Hematopoietic multipotent progenitor cell (in vitro differentiated cells): ENCODE data around the gene RASGRP2. TPM values are rescaled to one million over a fixed set of nuclear protein-coding genes. Genes with fewer than 3 reads are reported as not detected.
A peak's percentile ranks its signal among the peaks of the same experiment; 100 is the strongest.

ENCODE experiments used
- DNase-seq, 3 donors: peaks; one replicate each; pipeline ENCODE4 v3.0.0-alpha.2; 2011 to 2015; ENCODE audit warnings: low read depth in 2 of 3, low spot score in 2 of 3
- total RNA-seq: library from RNA; depleted of rRNA; stranded (reverse); fragments of >200 nt; gene quantifications from one replicate; pipeline ENCODE4 v1.2.3, GENCODE V29; 2012

RASGRP2 gene
- total RNA-seq, 1 donor: 204 TPM

- peak in 1 of 3 donors; percentile 39 for DNase-seq
Measured at GRCh38 chr11:64772303-64773018, 28.5 kb upstream of the RASGRP2 start.

DNA sequence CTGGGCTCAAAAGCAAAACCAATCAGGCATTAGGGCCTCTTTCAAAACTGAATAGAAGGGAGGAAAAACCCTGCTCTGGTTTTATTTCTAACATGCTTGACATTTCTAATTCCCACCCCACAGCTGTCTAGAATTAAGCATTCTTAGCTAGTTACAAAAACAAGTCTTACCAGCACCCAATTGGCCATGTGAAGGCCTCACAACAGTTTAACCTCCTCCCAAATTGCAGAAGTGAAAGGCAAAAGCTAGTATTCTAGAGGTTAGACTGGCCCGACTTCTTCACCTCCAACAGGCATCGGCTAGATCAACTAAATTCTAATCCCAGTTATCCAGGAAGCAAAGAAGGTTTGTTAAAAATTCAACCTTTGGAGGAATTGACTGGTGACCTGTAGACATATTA, 27.9 kb upstream of the RASGRP2 start:
- DNase-seq: no peak

- no peak for DNase-seq
Measured at GRCh38 chr11:64770120-64770519, 26.2 kb upstream of the RASGRP2 start.

DNA sequence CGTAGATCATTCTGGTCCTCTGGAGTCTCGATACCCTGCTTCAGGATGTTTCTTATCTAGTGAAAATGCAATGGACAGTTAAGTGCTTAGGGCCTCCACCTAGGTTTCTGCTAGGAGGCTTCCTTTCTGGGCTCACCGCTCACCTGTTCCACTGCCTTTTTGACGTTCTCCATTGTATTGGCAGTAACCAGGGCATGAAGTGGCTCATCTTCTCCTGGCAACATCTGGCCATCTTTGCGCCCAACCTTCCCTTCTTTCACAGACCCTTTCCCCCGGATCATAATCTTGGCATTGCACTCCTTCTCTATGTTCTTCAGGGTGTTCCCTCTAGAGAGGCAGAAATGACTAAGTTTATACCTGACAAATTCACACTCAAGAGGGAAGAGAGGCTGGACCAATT, 25.3 kb upstream of the RASGRP2 start:
- DNase-seq: no peak

DNA sequence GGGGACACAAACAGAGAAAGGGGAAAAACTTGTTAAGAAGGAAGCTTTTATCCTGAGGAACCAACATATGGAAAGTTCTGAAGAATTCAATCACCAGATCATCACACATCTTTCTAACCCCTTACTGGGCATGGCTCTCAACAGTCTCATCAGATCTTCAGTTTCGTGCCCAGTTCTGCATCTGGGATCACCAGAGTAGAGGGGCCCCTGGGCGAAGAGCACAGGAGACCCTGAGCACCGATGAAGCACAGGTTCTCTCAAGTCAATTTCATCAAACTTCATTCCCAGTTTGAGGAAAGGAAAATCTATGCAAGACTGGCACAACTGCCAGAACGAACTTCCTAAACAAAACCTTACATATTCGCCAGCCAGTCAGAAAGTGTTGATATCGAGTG, 24.4 kb upstream of the RASGRP2 start:
- DNase-seq: no peak

- peak; percentile 69 to 86 (median 70) for DNase-seq
Measured at GRCh38 chr11:64767344-64768299, 23.7 kb upstream of the RASGRP2 start.

- no peak for DNase-seq
Measured at GRCh38 chr11:64766881-64767280, 22.9 kb upstream of the RASGRP2 start.

GRCh38 chr11:64765851-64766665, 22.1 kb upstream of the RASGRP2 start:
- DNase-seq: no peak

GRCh38 chr11:64765291-64765850, 21.4 kb upstream of the RASGRP2 start:
- no peak for DNase-seq

DNA sequence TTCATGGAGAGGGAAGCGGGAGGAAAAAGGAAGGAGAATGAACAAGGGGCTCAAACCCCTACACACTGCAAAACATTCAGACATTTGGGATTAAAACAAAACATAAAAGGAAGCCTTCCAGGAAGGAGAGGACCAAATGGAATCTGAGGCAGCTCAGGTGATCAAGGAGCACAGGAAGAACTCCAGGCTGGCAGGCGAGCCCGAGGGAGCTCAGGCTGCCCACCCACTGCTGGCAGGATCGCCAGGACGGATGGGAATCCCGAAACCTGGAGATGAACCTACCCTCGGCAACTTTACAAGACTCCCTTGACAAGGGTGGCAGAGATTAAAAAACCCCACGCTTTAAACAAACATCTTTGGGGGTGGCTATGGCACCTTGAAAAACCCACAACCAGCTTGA, 20.8 kb upstream of the RASGRP2 start:
- no peak for DNase-seq

- peak in 2 of 3 donors; percentile 81 to 96 for DNase-seq
Measured at GRCh38 chr11:64764040-64764611, 20.2 kb upstream of the RASGRP2 start.

DNA sequence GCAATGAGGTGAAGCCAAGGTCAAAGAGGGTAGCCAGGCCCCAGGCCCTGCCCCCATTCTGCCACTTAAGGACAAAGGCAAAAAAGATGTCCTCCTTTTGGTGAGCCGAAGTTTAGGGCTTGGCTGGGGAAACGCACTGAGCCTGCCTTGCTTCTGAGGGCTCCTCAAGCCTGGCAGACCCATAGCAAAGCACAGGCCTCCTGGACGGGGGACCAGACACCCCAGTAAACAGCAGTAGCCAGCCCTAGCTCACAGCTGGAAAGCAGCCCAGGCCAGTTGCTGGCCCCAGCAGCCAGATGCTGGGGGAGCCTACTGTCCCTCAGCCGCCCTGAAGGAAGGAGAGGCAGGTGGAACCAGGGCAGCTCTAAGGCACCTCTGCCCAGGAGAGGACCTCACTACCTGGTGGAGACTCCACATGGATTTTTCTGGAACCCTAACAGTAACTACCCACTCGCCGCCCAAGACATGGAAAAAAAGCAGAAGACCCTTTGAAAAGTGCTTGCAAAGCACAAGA, 19.6 kb upstream of the RASGRP2 start:
- DNase-seq: no peak

DNA sequence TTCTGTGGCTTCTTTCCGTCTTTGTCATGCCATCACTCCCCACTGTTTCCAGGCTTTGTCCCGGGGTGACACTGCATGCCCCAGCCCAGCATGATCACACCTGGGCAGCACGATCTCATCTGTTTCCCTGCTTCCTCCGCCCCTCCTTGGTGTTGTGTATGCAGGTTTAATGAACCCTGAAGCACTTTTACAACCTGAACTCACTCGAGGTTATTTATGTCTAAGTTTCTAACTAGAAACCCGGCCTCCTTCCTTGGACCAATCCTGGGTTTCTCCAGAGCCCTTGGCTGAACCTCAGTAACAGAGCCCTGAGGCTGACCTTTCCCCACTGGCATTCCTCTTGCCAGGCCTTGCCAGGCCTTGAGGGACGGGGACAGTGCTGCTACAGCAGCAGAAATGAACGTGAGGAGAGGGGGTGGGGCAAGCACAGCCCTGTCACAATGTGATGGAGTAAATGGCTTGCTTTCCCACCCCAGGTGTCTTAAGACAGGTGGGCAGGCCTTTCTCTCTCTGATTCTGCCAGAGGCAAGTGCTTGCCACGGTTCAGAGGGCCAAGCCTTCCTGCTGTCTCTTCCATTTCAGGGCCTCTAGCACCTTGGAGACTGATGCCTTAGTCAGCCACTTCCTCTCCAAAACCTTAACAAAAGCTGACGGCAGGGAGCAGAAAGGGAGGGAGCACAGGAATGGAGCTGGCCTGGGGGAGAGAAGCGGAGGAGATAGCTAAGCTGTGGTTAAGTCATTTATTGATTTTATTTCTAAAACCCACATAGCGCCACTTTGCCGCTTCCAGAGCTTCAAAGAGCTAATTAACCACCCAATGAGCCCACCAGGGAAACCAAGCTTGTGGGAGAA, 19.0 kb upstream of the RASGRP2 start:
- DNase-seq: peak in 1 of 3 donors; percentile 23

- DNase-seq: peak in 1 of 3 donors; percentile 26
Measured at GRCh38 chr11:64762277-64762673, 18.3 kb upstream of the RASGRP2 start.

- DNase-seq: no peak
Measured at GRCh38 chr11:64760759-64761420, 16.9 kb upstream of the RASGRP2 start.

DNA sequence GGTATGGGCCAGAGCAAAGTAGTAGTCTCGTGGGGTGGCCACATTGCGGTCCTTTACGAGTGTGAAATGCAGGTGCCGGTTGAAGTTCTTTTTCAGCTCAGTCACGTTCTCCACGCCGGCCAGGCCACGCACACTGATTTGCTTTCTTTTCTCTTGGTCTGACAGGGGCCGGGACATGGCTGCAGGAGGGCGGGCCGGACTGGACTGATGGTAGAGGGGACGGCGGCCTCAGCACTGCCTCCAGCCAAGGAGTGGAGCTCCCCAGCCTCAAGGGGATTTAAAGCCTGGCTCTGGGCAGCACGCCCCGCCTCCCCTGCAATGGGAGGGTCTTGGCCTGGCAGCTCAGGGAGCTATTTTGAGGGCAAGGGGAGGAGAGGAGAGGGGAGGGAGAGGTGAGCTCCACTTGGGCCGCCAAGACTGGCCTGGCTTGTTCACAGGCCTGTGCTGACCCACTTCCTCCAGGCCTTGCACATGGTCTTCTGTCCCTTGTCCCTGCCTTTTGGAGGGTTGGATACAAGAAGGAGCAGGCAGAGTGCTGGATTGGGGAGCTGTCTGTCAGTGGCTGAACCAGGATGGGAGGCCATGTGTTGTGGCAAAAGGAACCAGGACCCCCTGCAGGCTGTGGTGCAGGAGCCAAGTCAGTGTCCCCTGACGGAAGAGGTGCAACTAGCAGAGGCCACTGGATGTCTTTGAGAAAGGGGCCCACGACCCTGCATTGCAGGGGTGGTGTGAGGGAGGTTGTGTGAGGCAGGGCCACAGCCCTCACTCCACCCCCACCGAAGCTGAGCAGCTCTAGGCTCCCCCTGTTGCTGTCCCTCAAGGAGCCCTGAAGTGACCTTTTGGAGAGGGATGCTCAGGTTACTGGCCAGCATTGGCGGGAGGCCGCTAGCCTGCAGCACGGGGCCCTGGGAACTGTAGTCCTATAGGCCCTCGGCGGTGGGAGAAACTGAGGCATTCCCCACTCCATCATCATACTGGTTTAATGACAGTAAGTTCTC, 16.1 kb upstream of the RASGRP2 start, which contains the start of gene PYGM:
Gene PYGM, minus strand, starts transcription at position 253 of the 998 bp plus-strand sequence. Its CDS starts 76 bp downstream, at position 177.
- DNase-seq: no peak

DNA sequence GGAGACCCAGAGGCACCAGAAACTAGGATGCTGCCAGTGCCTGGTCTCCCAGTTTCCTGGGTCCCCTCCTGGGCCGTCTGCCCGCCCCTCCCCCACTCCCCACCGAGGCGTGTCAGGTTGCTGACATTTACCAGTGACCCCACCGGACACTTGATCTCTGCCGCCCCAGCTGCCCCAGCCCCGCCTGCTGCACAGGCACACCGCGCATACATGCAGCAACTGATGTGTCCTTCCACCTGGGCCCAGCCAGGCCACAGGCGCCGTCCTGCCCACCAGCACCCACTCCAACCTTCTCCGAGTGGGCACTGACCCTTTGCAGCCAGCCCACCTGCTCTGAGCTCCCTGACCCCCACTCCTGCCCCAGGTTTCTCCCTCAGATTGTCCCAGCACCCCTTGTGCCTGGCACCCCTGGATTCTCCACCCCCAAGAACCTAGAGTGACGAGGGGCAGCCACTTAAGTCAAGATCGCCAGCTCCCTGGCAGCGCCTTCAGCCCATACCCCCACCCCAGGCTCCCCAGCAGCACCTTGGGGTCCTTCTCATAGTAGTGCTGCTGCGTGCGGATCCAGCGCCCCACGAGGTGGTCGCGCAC, 15.3 kb upstream of the RASGRP2 start:
- DNase-seq: no peak
